Immature natural killer cell (primary cell): Measurements from ENCODE around the gene TEX261. TPM values are rescaled to one million over a fixed set of nuclear protein-coding genes. Genes with fewer than 3 reads are reported as not detected.

Source experiments
- DNase-seq, 3 donors: peaks; one replicate each; pipeline ENCODE4 v3.0.0; 2022; ENCODE audit warnings: mixed read lengths in 1 of 3
- H3K27ac Mint-ChIP-seq, 6 donors: one replicate each; pipeline ENCODE4 v1.8.0; 2020; ENCODE audit warnings: mixed read lengths in 6 of 6, mild to moderate bottlenecking in 5 of 6, inconsistent platforms in 4 of 6, moderate library complexity in 3 of 6
- H3K27me3 Mint-ChIP-seq, 3 donors: one replicate each; pipeline ENCODE4 v1.8.0; 2020 to 2021; ENCODE audit warnings: low read depth in 3 of 3, mild to moderate bottlenecking in 3 of 3, mixed read lengths in 3 of 3, moderate library complexity in 3 of 3, inconsistent platforms in 1 of 3
- H3K36me3 Mint-ChIP-seq, 3 donors: one replicate each; pipeline ENCODE4 v1.8.0; 2020; ENCODE audit warnings: mixed read lengths in 3 of 3, inconsistent platforms in 2 of 3, mild to moderate bottlenecking in 2 of 3
- H3K4me1 Mint-ChIP-seq, 2 donors: one replicate each; pipeline ENCODE4 v1.8.0; 2020; ENCODE audit warnings: inconsistent platforms in 2 of 2, mild to moderate bottlenecking in 2 of 2, mixed read lengths in 2 of 2, moderate library complexity in 1 of 2
- H3K4me3 Mint-ChIP-seq, 5 donors: one replicate each; pipeline ENCODE4 v1.8.0; 2020; ENCODE audit warnings: mild to moderate bottlenecking in 5 of 5, mixed read lengths in 5 of 5, inconsistent platforms in 3 of 5, moderate library complexity in 3 of 5
- H3K9me3 Mint-ChIP-seq, 6 donors: one replicate each; pipeline ENCODE4 v1.8.0; 2020; ENCODE audit warnings: mild to moderate bottlenecking in 6 of 6, mixed read lengths in 6 of 6, inconsistent platforms in 4 of 6, moderate library complexity in 3 of 6
- polyA plus RNA-seq, 3 donors: library from polyadenylated mRNA; unstranded; fragments of 300-500 nt; fragmentation: Illumina TruSeq; gene quantifications; one replicate each; pipeline ENCODE4 v1.2.3, GENCODE V29; 2021

Gene TEX261
- polyA plus RNA-seq, 3 donors from 2014 or later: 25.8 to 44.7 (median 41.9) TPM

- no peak for DNase-seq
- peak overlapping the region; percentile 94 to 99 (median 97) for H3K27ac Mint-ChIP-seq
- peaks cover 4 to 14% (median 8%) of the 10 kb centered on the region in 3 donors for H3K36me3 Mint-ChIP-seq
Measured at GRCh38 chr2:70992945-70993853, 1.5 kb downstream of the TEX261 start.

GRCh38 chr2:70991742-70992141, 2.9 kb downstream of the TEX261 start:
- Mint-ChIP-seq H3K27ac (peak overlapping the region in 2 of 6 donors; percentile 36 to 55), H3K9me3 (peaks cover 0 to 2% (median 0%) of the 10 kb centered on the region in 6 donors), H3K4me1 (peaks cover 33 to 40% of the 10 kb centered on the region in 2 donors), H3K4me3 (no peak overlapping the region), H3K36me3 (peaks cover 4 to 18% (median 8%) of the 10 kb centered on the region in 3 donors), H3K27me3 (peaks cover 2 to 6% (median 2%) of the 10 kb centered on the region in 3 donors)
- no peak for DNase-seq

More at GRCh38 chr2:70992945-70993853, 1.5 kb downstream of the TEX261 start:
- Mint-ChIP-seq H3K9me3 (peaks cover 0 to 2% (median 0%) of the 10 kb centered on the region in 6 donors), H3K4me3 (peak overlapping the region; percentile 97 to 99 (median 98)), H3K4me1 (peaks cover 33 to 40% of the 10 kb centered on the region in 2 donors), H3K27me3 (peaks cover 2 to 6% (median 2%) of the 10 kb centered on the region in 3 donors)

GRCh38 chr2:70991142-70991541, 3.5 kb downstream of the TEX261 start:
- Mint-ChIP-seq H3K27ac (peak overlapping the region in 1 of 6 donors; percentile 36), H3K9me3 (peaks cover 0 to 2% (median 0%) of the 10 kb centered on the region in 6 donors), H3K27me3 (peaks cover 2 to 6% (median 2%) of the 10 kb centered on the region in 3 donors), H3K36me3 (peaks cover 4 to 24% (median 12%) of the 10 kb centered on the region in 3 donors), H3K4me1 (peaks cover 33 to 41% of the 10 kb centered on the region in 2 donors), H3K4me3 (peak overlapping the region in 1 of 5 donors; percentile 23)
- no peak for DNase-seq

- Mint-ChIP-seq H3K27me3 (peaks cover 2% of the 10 kb centered on the region in 3 donors), H3K9me3 (peaks cover 0 to 2% (median 0%) of the 10 kb centered on the region in 6 donors), H3K36me3 (peaks cover 4 to 28% (median 13%) of the 10 kb centered on the region in 3 donors), H3K4me1 (peaks cover 33 to 40% of the 10 kb centered on the region in 2 donors), H3K27ac (no peak overlapping the region), H3K4me3 (no peak overlapping the region)
- DNase-seq: no peak
Measured at GRCh38 chr2:70990216-70990615, 4.5 kb downstream of the TEX261 start.

- peaks cover 4 to 28% (median 13%) of the 10 kb centered on the region in 3 donors for H3K36me3 Mint-ChIP-seq
- peaks cover 40 to 48% of the 10 kb centered on the region in 2 donors for H3K4me1 Mint-ChIP-seq
- H3K27me3 Mint-ChIP-seq: peaks cover under 1 to 2% (median 2%) of the 10 kb centered on the region in 3 donors
- no peak for DNase-seq
- no peak overlapping the region for H3K27ac Mint-ChIP-seq
- no peak overlapping the region for H3K4me3 Mint-ChIP-seq
- peaks cover 0 to 2% (median 0%) of the 10 kb centered on the region in 6 donors for H3K9me3 Mint-ChIP-seq
Measured at GRCh38 chr2:70988726-70989648, 5.7 kb downstream of the TEX261 start.

- peaks cover 0 to 2% (median 0%) of the 10 kb centered on the region in 3 donors for H3K27me3 Mint-ChIP-seq
- no peak overlapping the region for H3K27ac Mint-ChIP-seq
- DNase-seq: no peak
- H3K4me1 Mint-ChIP-seq: peaks cover 32 to 40% of the 10 kb centered on the region in 2 donors
- H3K9me3 Mint-ChIP-seq: no peaks in the 10 kb centered on the region
- H3K4me3 Mint-ChIP-seq: no peak overlapping the region
- peaks cover 4 to 28% (median 13%) of the 10 kb centered on the region in 3 donors for H3K36me3 Mint-ChIP-seq
Measured at GRCh38 chr2:70988151-70988550, 6.5 kb downstream of the TEX261 start.

GRCh38 chr2:70987386-70987785, 7.3 kb downstream of the TEX261 start:
- DNase-seq: no peak
- Mint-ChIP-seq H3K27me3 (peaks cover 0 to 2% (median 0%) of the 10 kb centered on the region in 3 donors), H3K4me1 (peaks cover 26 to 33% of the 10 kb centered on the region in 2 donors), H3K9me3 (no peaks in the 10 kb centered on the region), H3K27ac (no peak overlapping the region), H3K4me3 (no peak overlapping the region), H3K36me3 (peaks cover 4 to 28% (median 13%) of the 10 kb centered on the region in 3 donors)

- H3K4me3 Mint-ChIP-seq: no peak overlapping the region
- no peaks in the 10 kb centered on the region for H3K9me3 Mint-ChIP-seq
- peak overlapping the region in 2 of 6 donors; percentile 2 to 35 for H3K27ac Mint-ChIP-seq
- H3K4me1 Mint-ChIP-seq: peaks cover 25 to 31% of the 10 kb centered on the region in 2 donors
- peaks cover 0 to 2% (median 0%) of the 10 kb centered on the region in 3 donors for H3K27me3 Mint-ChIP-seq
- no peak for DNase-seq
- H3K36me3 Mint-ChIP-seq: peaks cover 4 to 27% (median 13%) of the 10 kb centered on the region in 3 donors
Measured at GRCh38 chr2:70986499-70987189, 8.0 kb downstream of the TEX261 start.

- Mint-ChIP-seq H3K4me3 (no peak overlapping the region), H3K4me1 (peaks cover 20 to 24% of the 10 kb centered on the region in 2 donors), H3K27me3 (no peaks in the 10 kb centered on the region), H3K27ac (peak overlapping the region in 3 of 6 donors; percentile 35 to 65 (median 62)), H3K9me3 (no peaks in the 10 kb centered on the region), H3K36me3 (peaks cover 3 to 24% (median 10%) of the 10 kb centered on the region in 3 donors)
- no peak for DNase-seq
Measured at GRCh38 chr2:70985956-70986355, 8.7 kb downstream of the TEX261 start.

GRCh38 chr2:70985283-70985688, 9.4 kb downstream of the TEX261 start:
- Mint-ChIP-seq H3K9me3 (no peaks in the 10 kb centered on the region), H3K4me1 (peaks cover 19% of the 10 kb centered on the region in 2 donors), H3K27ac (no peak overlapping the region), H3K36me3 (peaks cover 0 to 24% (median 10%) of the 10 kb centered on the region in 3 donors), H3K4me3 (no peak overlapping the region), H3K27me3 (no peaks in the 10 kb centered on the region)
- DNase-seq: no peak

- Mint-ChIP-seq H3K27ac (peak overlapping the region in 3 of 6 donors; percentile 44 to 67 (median 64)), H3K36me3 (peaks cover 0 to 24% (median 10%) of the 10 kb centered on the region in 3 donors), H3K9me3 (no peaks in the 10 kb centered on the region), H3K27me3 (no peaks in the 10 kb centered on the region), H3K4me1 (peaks cover 18 to 19% of the 10 kb centered on the region in 2 donors), H3K4me3 (peak overlapping the region; percentile 36 to 70 (median 65))
- DNase-seq: peak; percentile 73 to 78 (median 76)
Measured at GRCh38 chr2:70984576-70985282, 9.9 kb downstream of the TEX261 start.

GRCh38 chr2:70984228-70984575, 10.5 kb downstream of the TEX261 start:
- peaks cover 19% of the 10 kb centered on the region in 2 donors for H3K4me1 Mint-ChIP-seq
- H3K36me3 Mint-ChIP-seq: peaks cover 0 to 23% (median 10%) of the 10 kb centered on the region in 3 donors
- peak overlapping the region in 2 of 6 donors; percentile 44 to 64 for H3K27ac Mint-ChIP-seq
- H3K4me3 Mint-ChIP-seq: peak overlapping the region in 4 of 5 donors; percentile 36 to 70 (median 67)
- no peaks in the 10 kb centered on the region for H3K27me3 Mint-ChIP-seq
- DNase-seq: no peak
- H3K9me3 Mint-ChIP-seq: no peaks in the 10 kb centered on the region
